ENCODE measurements around the gene PTPRF. TPM values are rescaled to one million over a fixed set of nuclear protein-coding genes. Genes with fewer than 3 reads are reported as not detected.

Gene PTPRF
- total RNA-seq, 6 experiments from 2014 or later, result 97.1 to 252 (median 160) TPM

- no peak overlapping the region for H3K27ac ChIP-seq
- no peak for ATAC-seq
- H3K4me1 ChIP-seq, result no peaks in the 10 kb centered on the region
- no peaks in the 10 kb centered on the region for H3K36me3 ChIP-seq
- WGBS (ENCODE audit: insufficient coverage, low coverage, low lambda C conversion rate, missing lambda C conversion rate), result 72% methylated on average over 11 of the region's 11 CpGs
- DNase-seq, result peak in 1 of 3 donors; percentile 2
- H3K4me3 ChIP-seq, result no peak overlapping the region
- H3K9me3 ChIP-seq, result no peaks in the 10 kb centered on the region
- no peaks in the 10 kb centered on the region for H3K27me3 ChIP-seq
- intact Hi-C loops (cut with DNase I), result no loop called here
- TF ChIP-seq CTCF (IDR thresholded peaks at IDR 0.05) (no peak), POLR2A (IDR thresholded peaks at IDR 0.05) (no peak)
Observed at GRCh38 chr1:43518935-43519686, 11.6 kb upstream of the PTPRF start.

GRCh38 chr1:43520100-43520778 is 10.4 kb upstream of the PTPRF start:
- H3K4me1 ChIP-seq, result no peaks in the 10 kb centered on the region
- no peaks in the 10 kb centered on the region for H3K36me3 ChIP-seq
- H3K27me3 ChIP-seq, result no peaks in the 10 kb centered on the region
- DNase-seq (peak in 1 of 3 donors; percentile 22), ATAC-seq (no peak)
- TF ChIP-seq POLR2A (IDR thresholded peaks at IDR 0.05) (no peak), CTCF (IDR thresholded peaks at IDR 0.05) (no peak)
- H3K4me3 ChIP-seq, result no peak overlapping the region
- no peak overlapping the region for H3K27ac ChIP-seq
- 78% methylated on average over 3 of the region's 3 CpGs for WGBS (ENCODE audit: insufficient coverage, low coverage, low lambda C conversion rate, missing lambda C conversion rate)
- intact Hi-C loops (cut with DNase I), result loop anchor here in 1 of 2 donors (10.0 kb wide), 1 partner anchor 145 kb away; no protein-coding TSS in a partner anchor
- no peaks in the 10 kb centered on the region for H3K9me3 ChIP-seq

- no peaks in the 10 kb centered on the region for H3K27me3 ChIP-seq
- intact Hi-C loops (cut with DNase I), result loop anchor here in 1 of 2 donors (10.0 kb wide), 1 partner anchor 144 kb away; no protein-coding TSS in a partner anchor
- peak in 1 of 3 donors; percentile 26 for DNase-seq
- no peaks in the 10 kb centered on the region for H3K36me3 ChIP-seq
- TF ChIP-seq POLR2A (IDR thresholded peaks at IDR 0.05) (no peak), CTCF (IDR thresholded peaks at IDR 0.05) (no peak)
- no peak for ATAC-seq
- H3K9me3 ChIP-seq, result no peaks in the 10 kb centered on the region
- WGBS (ENCODE audit: insufficient coverage, low coverage, low lambda C conversion rate, missing lambda C conversion rate), result 73% methylated on average over 2 of the region's 8 CpGs
- no peak overlapping the region for H3K27ac ChIP-seq
- H3K4me3 ChIP-seq, result no peak overlapping the region
- no peaks in the 10 kb centered on the region for H3K4me1 ChIP-seq
Observed at GRCh38 chr1:43521078-43521477, 9.6 kb upstream of the PTPRF start.

GRCh38 chr1:43521756-43522155 is 8.9 kb upstream of the PTPRF start:
- H3K9me3 ChIP-seq, result no peaks in the 10 kb centered on the region
- TF ChIP-seq POLR2A (IDR thresholded peaks at IDR 0.05), result no peak
- TF ChIP-seq CTCF (IDR thresholded peaks at IDR 0.05), result no peak
- no peaks in the 10 kb centered on the region for H3K27me3 ChIP-seq
- peak in 1 of 3 donors; percentile 24 for DNase-seq
- no peak for ATAC-seq
- no peak overlapping the region for H3K4me3 ChIP-seq
- no peaks in the 10 kb centered on the region for H3K4me1 ChIP-seq
- H3K27ac ChIP-seq, result no peak overlapping the region
- intact Hi-C loops (cut with DNase I), result loop anchor here in 1 of 2 donors (10.0 kb wide), 1 partner anchor 143 kb away; no protein-coding TSS in a partner anchor
- WGBS (ENCODE audit: insufficient coverage, low coverage, low lambda C conversion rate, missing lambda C conversion rate), result 63% methylated on average over 1 of the region's 8 CpGs
- H3K36me3 ChIP-seq, result no peaks in the 10 kb centered on the region
